HepG2 (cell line): ENCODE measurements around the gene RFC1. TPM values are rescaled to one million over a fixed set of nuclear protein-coding genes. Genes with fewer than 3 reads are reported as not detected.

Experiments used
- BCL6 ChIP-seq: IDR thresholded peaks from 2 replicates; pipeline ENCODE4 v1.6.1; 2016; ENCODE audit warnings: missing genetic modification reagents, missing compliant biosample characterization
- CHD4 ChIP-seq: fragments of 200-600 bp; sonication (generic); IDR thresholded peaks from 2 replicates; pipeline ENCODE4 v1.7.0; 2017; ENCODE audit warnings: mild to moderate bottlenecking, low read length, borderline replicate concordance
- CREM ChIP-seq, 2 experiments: sonication (generic) in 1 of 2; formaldehyde crosslinking in 1 of 2; IDR thresholded peaks; 2 replicates each; pipeline versions ENCODE4 v1.4.0 to v1.6.1; 2016 to 2020; ENCODE audit warnings: antibody characterized with exemption in 1 of 2, mild to moderate bottlenecking in 1 of 2, missing genetic modification reagents in 1 of 2
- KDM1A ChIP-seq: IDR thresholded peaks from 2 replicates; pipeline ENCODE4 v1.6.1; 2016; ENCODE audit warnings: missing compliant biosample characterization
- KDM6A ChIP-seq: IDR thresholded peaks from 2 replicates; pipeline ENCODE4 v1.6.1; 2016; ENCODE audit warnings: low read depth
- MAF1 ChIP-seq: sonication (generic); formaldehyde crosslinking; IDR thresholded peaks from 2 replicates; pipeline ENCODE4 v1.5.0; 2020; ENCODE audit warnings: missing genetic modification reagents, borderline replicate concordance
- NFYC ChIP-seq: IDR thresholded peaks from 2 replicates; pipeline ENCODE4 v1.6.1; 2016; ENCODE audit warnings: missing genetic modification reagents, missing compliant biosample characterization
- NONO ChIP-seq, 2 experiments: fragments of 450-650 bp in 1 of 2; sonication (generic) in 1 of 2; formaldehyde crosslinking in 1 of 2; IDR thresholded peaks in 1 of 2; conservative IDR thresholded peaks in 1 of 2; 2 replicates each; pipeline versions ENCODE4 v1.6.1 to v1.8.0; 2017 to 2022; ENCODE audit warnings: mild to moderate bottlenecking in 1 of 2, missing genetic modification reagents in 1 of 2, moderate library complexity in 1 of 2
- RAD51 ChIP-seq: fragments of 450-650 bp; IDR thresholded peaks from 2 replicates; pipeline ENCODE4 v1.6.1; 2016; ENCODE audit warnings: borderline replicate concordance
- RARA ChIP-seq: IDR thresholded peaks from 2 replicates; pipeline ENCODE4 v1.6.1; 2016; ENCODE audit warnings: missing genetic modification reagents, missing compliant biosample characterization
- SP5 ChIP-seq: IDR thresholded peaks from 2 replicates; pipeline ENCODE4 v1.6.1; 2016; ENCODE audit warnings: low read depth, borderline replicate concordance
- TARDBP ChIP-seq: sonication (generic); formaldehyde crosslinking; IDR thresholded peaks from 2 replicates; pipeline ENCODE4 v1.8.0; 2022; ENCODE audit warnings: mild to moderate bottlenecking, missing genetic modification reagents
- ZMYM2 ChIP-seq: sonication (generic); formaldehyde crosslinking; IDR thresholded peaks from 2 replicates; pipeline ENCODE4 v1.8.0; 2022; ENCODE audit warnings: mild to moderate bottlenecking, missing genetic modification reagents
- ZNF10 ChIP-seq: sonication (generic); formaldehyde crosslinking; IDR thresholded peaks from 2 replicates; pipeline ENCODE4 v1.4.0; 2020; ENCODE audit warnings: mild to moderate bottlenecking, low read depth, missing genetic modification reagents, borderline replicate concordance
- ZNF496 ChIP-seq: sonication (generic); formaldehyde crosslinking; IDR thresholded peaks from 2 replicates; pipeline ENCODE4 v1.8.1; 2023; ENCODE audit warnings: mild to moderate bottlenecking, moderate library complexity, missing genetic modification reagents; ENCODE audit not compliant: insufficient replicate concordance
- ZNF543 ChIP-seq: sonication (generic); formaldehyde crosslinking; IDR thresholded peaks from 2 replicates; pipeline ENCODE4 v1.4.0; 2020; ENCODE audit warnings: mild to moderate bottlenecking, missing genetic modification reagents
- ZNF570 ChIP-seq: sonication (generic); formaldehyde crosslinking; IDR thresholded peaks from 2 replicates; pipeline ENCODE4 v1.4.0; 2020; ENCODE audit warnings: mild to moderate bottlenecking, missing genetic modification reagents, borderline replicate concordance
- polyA plus RNA-seq, 8 experiments: library from polyadenylated mRNA; depleted of rRNA in 3 of 8; stranded (reverse) in 7 of 8; unstranded in 1 of 8; fragments of >200 nt; fragmentation: Illumina TruSeq in 4 of 8; extraction: Trizol in 4 of 8; gene quantifications; 2 replicates each; pipeline versions ENCODE4 v1.2.1 to v1.2.3, GENCODE V29; 2011 to 2016; ENCODE audit warnings: low read depth in 4 of 8, missing spikeins in 1 of 8, mixed read lengths in 1 of 8; ENCODE audit not compliant: insufficient read depth in 1 of 8
- total RNA-seq, 5 experiments: library from RNA; depleted of rRNA; stranded (reverse); fragments of >200 nt; fragmentation: Illumina TruSeq; extraction: Trizol; gene quantifications; 2 replicates each; pipeline ENCODE4 v1.2.3, GENCODE V29; 2016; ENCODE audit warnings: low read depth in 1 of 5
- TF ChIP-seq, protein P1 (sequence below), 2 experiments: sonication (generic) in 1 of 2; formaldehyde crosslinking in 1 of 2; IDR thresholded peaks; 2 replicates each; pipeline versions ENCODE4 v1.6.1 to v1.9.0; 2014 to 2022; ENCODE audit warnings: antibody characterized with exemption in 1 of 2, borderline replicate concordance in 1 of 2, inconsistent platforms in 1 of 2, low read depth in 1 of 2, missing genetic modification reagents in 1 of 2
- TF ChIP-seq, protein P2 (sequence below): sonication (generic); formaldehyde crosslinking; IDR thresholded peaks from 2 replicates; pipeline ENCODE4 v1.4.0; 2020; ENCODE audit warnings: missing genetic modification reagents, mild to moderate bottlenecking, borderline replicate concordance
- TF ChIP-seq, protein P3 (sequence below): sonication (generic); formaldehyde crosslinking; IDR thresholded peaks from 2 replicates; pipeline ENCODE4 v1.4.0; 2020; ENCODE audit warnings: missing genetic modification reagents, mild to moderate bottlenecking, borderline replicate concordance

RFC1 gene
- total and polyA plus RNA-seq, 2 of the 13 experiments (the other 11 are each of a cell fraction or from before 2014, with no cell fraction given) = 15.9 to 78.8 TPM

DNA sequence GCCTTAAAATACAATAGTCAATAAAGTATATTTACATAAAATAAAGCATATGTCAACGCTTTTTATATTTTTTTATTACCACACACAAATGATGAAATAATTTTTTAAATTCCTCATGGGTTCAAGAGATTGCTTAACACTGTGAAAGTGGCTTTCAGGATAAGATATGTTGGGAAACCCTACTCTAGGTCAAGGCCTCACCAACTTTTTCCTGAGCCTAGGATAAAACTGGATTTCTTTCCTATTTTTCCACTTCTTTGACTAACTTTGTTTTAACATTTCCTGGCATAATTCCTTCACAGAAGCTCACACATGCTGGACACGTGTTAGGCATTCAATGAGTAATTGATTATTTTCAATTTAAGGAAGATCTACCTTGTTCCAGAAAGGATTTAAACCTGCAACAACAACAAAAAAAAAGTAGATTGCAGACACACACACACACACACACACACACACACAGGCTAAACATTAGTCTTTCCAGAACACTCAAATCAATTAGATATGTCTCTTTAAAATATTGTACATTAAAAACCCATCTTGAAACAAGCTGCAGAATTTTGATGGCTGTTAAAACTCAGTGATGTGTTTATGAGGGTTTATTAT lies 49.6 kb upstream of the RFC1 start (continued):
- TF ChIP-seq, protein P1, sequence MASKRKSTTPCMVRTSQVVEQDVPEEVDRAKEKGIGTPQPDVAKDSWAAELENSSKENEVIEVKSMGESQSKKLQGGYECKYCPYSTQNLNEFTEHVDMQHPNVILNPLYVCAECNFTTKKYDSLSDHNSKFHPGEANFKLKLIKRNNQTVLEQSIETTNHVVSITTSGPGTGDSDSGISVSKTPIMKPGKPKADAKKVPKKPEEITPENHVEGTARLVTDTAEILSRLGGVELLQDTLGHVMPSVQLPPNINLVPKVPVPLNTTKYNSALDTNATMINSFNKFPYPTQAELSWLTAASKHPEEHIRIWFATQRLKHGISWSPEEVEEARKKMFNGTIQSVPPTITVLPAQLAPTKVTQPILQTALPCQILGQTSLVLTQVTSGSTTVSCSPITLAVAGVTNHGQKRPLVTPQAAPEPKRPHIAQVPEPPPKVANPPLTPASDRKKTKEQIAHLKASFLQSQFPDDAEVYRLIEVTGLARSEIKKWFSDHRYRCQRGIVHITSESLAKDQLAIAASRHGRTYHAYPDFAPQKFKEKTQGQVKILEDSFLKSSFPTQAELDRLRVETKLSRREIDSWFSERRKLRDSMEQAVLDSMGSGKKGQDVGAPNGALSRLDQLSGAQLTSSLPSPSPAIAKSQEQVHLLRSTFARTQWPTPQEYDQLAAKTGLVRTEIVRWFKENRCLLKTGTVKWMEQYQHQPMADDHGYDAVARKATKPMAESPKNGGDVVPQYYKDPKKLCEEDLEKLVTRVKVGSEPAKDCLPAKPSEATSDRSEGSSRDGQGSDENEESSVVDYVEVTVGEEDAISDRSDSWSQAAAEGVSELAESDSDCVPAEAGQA (IDR thresholded peaks at IDR 0.05; ENCODE audit: low read depth) = no peak
- TF ChIP-seq, protein P1 (CRISPR knock-in tag; IDR thresholded peaks at IDR 0.05; ENCODE audit: borderline replicate concordance) = no peak
- TF ChIP-seq, protein P2, sequence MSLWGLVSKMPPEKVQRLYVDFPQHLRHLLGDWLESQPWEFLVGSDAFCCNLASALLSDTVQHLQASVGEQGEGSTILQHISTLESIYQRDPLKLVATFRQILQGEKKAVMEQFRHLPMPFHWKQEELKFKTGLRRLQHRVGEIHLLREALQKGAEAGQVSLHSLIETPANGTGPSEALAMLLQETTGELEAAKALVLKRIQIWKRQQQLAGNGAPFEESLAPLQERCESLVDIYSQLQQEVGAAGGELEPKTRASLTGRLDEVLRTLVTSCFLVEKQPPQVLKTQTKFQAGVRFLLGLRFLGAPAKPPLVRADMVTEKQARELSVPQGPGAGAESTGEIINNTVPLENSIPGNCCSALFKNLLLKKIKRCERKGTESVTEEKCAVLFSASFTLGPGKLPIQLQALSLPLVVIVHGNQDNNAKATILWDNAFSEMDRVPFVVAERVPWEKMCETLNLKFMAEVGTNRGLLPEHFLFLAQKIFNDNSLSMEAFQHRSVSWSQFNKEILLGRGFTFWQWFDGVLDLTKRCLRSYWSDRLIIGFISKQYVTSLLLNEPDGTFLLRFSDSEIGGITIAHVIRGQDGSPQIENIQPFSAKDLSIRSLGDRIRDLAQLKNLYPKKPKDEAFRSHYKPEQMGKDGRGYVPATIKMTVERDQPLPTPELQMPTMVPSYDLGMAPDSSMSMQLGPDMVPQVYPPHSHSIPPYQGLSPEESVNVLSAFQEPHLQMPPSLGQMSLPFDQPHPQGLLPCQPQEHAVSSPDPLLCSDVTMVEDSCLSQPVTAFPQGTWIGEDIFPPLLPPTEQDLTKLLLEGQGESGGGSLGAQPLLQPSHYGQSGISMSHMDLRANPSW = no peak
- TF ChIP-seq KDM1A (no peak), ZNF496 (no peak), RARA (peak; percentile 69), NFYC (no peak), CREM (IDR thresholded peaks at IDR 0.05) (peak; percentile 28; the same call in 1 of the 2 replicates), CREM (CRISPR knock-in tag; IDR thresholded peaks at IDR 0.05) (no peak), ZNF543 (no peak), TARDBP (CRISPR knock-in tag) (0 out of 2 replicates have a peak, but pooled peaks have one; percentile 44), ZNF570 (no peak), MAF1 (CRISPR knock-in tag) (no peak), ZMYM2 (CRISPR knock-in tag) (no peak), CHD4 (no peak), BCL6 (CRISPR knock-in tag) (peak; percentile 67; the same call in 1 of the 2 replicates), RAD51 (no peak), NONO (IDR thresholded peaks at IDR 0.05) (no peak), NONO (CRISPR knock-in tag; conservative IDR thresholded peaks at IDR 0.05) (no peak), KDM6A (CRISPR knock-in tag) (no peak), ZNF10 (CRISPR knock-in tag) (no peak), SP5 (CRISPR knock-in tag) (no peak)
- TF ChIP-seq, protein P3, sequence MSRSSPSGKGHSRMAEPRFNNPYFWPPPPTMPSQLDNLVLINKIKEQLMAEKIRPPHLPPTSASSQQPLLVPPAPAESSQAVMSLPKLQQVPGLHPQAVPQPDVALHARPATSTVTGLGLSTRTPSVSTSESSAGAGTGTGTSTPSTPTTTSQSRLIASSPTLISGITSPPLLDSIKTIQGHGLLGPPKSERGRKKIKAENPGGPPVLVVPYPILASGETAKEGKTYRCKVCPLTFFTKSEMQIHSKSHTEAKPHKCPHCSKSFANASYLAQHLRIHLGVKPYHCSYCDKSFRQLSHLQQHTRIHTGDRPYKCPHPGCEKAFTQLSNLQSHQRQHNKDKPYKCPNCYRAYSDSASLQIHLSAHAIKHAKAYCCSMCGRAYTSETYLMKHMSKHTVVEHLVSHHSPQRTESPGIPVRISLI (CRISPR knock-in tag) = peak; percentile 65
